Renal cortex interstitium (tissue), 11 donors: ENCODE measurements around the gene CSTF1. TPM values are rescaled to one million over a fixed set of nuclear protein-coding genes. Genes with fewer than 3 reads are reported as not detected.
A peak's percentile ranks its signal among the peaks of the same experiment; 100 is the strongest.
"Not testable (repeated sequence)": the region's sequence is repeated elsewhere in the genome, so short reads cannot be mapped to it uniquely, and the experiment has no call there.

Experiments
- DNase-seq, 11 donors: peaks; one replicate each; pipeline ENCODE4 v3.0.0-alpha.2; 2013; ENCODE audit warnings: low read depth in 9 of 11, low spot score in 4 of 11; ENCODE audit errors: extremely low read depth in 1 of 11
- polyA plus RNA-seq, 3 donors: library from polyadenylated mRNA; unstranded; fragments of 120-200 nt; gene quantifications; one replicate each; pipeline ENCODE4 v1.2.1, GENCODE V29; 2013; ENCODE audit not compliant: insufficient read length in 3 of 3

CSTF1 gene
- polyA plus RNA-seq, 3 donors, result 42.8 to 49.7 (median 43.6) TPM

DNA sequence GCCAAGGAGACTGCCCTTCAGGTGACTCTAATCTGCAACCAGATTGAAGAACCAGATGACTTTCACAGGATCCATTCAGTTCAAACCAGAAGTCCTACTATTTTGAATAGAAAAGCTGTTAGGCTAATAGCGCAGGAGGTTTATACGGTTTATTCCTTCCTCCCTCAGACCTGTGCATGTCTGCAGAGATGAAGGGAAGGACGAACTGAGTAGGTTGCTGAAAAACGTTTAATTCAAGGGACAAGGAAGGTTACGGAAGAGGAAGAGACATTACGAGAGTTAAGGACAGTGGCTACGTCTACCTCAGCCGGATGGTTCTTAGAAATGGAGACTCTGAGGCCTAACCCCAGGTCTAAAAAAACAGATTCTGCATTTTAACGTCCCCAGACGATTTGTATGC lies 1.4 kb upstream of the CSTF1 start:
- no peak for DNase-seq

DNA sequence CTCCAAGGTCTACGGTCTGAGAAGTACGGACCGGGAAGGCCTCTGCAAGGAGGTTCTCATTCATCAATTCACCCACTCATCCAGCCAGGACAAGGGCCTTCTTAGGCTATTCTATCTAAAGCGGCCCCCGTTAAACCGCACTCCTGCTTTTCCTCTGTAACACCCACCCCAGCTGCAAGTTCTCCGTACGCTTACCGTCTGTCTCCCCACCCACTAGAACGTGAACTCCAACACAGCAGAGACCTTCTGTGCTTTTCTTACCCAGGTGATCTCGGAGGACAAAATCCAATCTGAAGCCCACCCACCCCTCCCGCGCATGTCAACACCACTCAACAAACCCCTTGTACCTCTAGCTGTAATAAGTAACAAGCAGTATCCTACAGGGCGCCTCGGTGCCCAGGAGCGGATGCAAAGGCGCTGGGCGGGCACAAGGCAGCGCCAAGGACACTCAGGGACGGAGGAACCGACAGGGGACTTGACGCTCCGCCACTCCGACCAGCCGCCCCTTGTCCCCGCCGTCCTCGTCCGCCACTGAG lies 781 bp upstream of the CSTF1 start:
- no peak for DNase-seq

DNA sequence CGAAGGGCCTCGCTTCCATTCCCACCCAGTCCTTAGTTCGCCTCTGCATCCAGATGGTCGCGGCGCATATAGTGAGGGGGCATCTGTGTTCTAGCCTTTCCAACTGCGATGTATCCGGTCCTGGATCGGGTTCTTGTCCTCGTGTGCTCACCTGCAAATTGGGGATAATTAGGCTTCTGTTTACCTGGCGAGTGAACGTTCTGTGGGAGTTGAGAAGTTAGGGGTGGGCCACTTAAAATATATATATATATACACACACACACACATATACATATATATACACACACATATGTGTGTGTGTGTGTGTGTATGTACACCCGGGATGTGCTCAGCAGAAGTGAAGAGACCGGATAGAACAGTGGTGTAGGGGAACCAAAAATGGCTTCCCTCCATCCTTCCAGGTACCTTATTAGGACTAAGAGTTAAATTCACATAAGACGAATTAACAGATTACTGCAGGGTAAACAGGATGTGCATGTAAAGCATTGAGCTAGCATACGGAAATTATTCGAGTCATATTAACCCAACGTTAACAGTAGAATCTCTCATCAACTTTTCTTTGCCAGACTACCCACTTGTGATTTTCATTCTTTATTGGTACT lies 537 bp downstream of the CSTF1 start:
- DNase-seq, result no peak

DNA sequence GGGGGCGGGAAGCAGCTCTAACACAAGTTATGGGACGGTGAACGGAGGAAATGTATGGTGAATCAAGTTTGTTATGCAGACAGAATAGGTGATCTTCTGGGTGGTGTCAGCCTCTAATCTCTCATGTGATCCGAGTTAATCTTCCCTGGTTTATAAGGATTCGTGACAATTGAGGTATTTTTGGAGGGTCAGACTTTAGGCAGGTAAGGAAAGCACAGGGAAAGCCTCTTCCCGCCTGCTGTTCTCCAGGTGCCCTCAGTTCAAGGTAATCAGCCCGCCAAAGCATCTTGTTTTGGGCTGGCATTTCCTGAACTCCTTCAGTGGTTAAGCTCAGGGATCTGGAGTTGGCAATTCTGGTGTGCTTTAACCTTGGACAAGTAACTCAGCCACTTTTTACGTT lies 1.2 kb downstream of the CSTF1 start:
- DNase-seq, result no peak

DNA sequence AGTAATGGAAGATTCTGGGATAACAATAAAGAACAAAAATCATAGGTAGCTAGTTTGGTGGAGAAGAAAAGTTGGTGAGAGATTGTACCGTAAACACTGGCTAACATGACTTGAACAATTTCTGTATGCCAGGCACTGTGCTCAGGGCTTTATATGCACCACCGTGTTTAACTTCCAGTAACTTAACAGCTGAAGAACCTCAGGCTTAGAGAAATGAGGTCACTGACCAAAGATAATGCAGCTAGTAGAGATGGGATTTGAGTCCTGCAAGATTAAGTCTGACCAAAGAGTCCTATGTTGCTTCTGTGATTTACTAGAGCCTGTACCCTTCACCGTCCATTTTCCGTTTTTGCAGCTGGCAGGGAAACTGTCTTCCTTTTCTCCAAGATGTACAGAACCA lies 2.7 kb downstream of the CSTF1 start:
- DNase-seq, result no peak

DNA sequence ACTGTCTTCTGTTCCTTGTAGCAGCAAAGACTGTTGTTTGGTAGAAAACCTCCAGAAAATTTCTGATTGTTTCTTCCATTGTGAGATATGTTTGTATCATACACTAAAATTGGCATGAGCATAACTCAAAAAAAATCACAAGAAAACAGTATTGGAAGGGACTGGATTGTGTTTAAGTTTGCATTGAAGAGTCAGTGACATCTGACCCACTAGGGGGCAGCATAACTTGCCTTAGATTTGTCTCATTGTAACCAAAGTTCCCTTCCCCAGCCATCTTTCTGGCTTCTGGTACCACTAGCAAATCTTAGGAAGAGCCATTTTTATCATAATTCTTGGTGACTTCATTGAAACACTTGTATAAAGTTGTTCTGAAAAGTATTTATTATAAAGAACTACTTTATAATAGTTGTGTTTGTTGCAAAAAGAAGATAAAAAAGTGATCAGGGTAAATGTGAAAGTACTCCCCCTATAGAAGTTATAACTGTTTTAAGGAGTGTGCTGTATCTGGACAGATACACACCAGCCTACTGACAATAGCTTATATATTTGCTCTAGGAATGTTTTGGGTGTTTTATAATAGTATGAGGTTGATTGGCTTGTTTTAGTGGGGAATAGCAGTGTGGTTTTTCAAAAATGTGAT lies 7.7 kb downstream of the CSTF1 start:
- DNase-seq, result peak in 7 of 11 donors; percentile 26 to 61 (median 50)

DNA sequence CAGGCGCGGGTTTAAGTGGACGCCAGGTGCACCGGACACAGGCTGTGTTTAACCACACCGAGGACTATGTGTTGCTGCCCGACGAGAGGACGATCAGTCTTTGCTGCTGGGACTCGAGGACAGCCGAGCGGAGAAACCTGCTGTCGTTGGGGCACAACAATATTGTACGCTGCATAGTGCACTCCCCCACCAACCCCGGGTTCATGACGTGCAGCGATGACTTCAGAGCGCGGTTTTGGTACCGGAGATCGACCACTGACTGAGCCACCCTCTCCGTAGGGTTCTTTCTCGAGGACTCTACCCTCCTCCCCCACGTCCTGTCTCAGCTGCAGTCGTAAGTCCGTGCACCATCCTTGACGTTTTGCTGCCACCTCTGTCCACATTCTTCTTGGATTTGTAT lies 11.0 kb downstream of the CSTF1 start:
- DNase-seq, result no peak

DNA sequence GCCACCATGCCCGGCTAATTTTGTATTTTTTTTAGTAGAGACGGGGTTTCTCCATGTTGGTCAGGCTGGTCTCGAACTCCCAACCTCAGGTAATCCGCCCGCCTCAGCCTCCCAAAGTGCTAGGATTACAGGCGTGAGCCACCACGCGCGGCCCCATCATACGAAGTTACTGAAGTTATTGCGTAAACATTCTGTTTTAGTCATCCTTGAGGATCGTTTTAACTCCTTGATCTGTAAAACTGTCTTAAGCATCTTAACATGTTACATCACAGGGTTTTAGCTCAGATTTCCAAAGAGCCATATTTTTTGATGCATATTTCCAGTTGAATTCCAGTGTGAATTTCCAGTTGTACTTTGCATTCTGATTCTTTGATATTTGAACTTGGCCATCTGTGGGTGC lies 12.9 kb downstream of the CSTF1 start:
- not testable (repeated sequence) for DNase-seq

DNA sequence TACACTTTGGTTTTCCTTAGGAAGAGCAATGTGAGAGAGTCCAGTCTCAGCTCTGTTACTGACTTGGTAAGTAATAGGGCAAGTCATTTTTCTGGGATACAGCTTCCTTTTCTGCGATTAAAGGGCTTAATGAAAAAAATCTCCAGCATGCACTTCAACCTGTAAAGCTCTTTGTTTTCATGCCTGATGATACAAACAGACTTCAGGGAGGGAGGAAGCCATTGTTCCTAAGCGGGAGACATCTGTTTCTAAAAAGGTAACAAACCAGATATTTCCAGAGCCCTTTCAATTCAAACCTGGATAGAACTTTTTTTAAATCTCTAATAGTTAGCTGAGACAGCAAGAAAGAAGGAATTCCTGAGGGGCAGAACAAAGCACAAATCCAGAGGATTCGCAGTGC lies 14.5 kb downstream of the CSTF1 start:
- no peak for DNase-seq

DNA sequence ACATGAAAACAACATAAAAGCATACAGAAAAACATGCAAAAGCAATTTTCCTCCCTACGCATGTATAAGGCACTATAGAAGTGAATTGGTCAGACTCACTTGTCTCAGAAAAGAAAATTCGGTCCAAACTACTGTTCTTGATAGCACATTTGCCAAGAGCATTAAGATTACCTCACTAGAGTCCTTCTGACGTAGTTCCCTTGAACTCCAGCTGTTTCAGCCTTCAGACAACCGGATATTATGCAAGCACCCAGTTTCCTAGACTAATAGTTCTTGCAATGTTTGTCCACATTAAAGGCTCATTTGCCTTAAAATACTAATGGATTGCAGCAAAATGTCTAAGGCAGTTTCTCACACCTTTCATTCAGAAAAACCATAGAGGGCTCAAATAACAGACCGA lies 17.1 kb downstream of the CSTF1 start:
- DNase-seq, result peak in 5 of 11 donors; percentile 26 to 52 (median 42)

DNA sequence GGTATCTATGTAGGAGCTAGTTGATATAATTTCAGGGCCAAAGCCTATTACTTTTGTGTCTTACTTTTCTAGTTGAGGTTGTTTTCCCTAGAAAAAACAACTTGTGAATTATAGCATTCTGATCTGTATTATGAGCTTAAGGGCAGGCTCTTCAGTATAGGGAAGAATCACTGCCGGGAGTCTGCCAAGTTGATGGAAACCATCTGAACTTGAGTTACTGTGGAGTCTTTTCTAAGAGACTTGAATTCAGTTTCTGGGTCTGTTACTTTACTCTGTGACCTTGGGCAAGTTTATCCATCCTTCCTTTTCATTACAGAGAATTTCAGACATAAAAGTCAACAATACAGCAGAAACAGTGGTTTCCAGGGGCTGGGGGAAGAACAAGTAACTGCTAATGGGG lies 17.5 kb downstream of the CSTF1 start:
- DNase-seq, result peak in 5 of 11 donors; percentile 35 to 61 (median 59)

DNA sequence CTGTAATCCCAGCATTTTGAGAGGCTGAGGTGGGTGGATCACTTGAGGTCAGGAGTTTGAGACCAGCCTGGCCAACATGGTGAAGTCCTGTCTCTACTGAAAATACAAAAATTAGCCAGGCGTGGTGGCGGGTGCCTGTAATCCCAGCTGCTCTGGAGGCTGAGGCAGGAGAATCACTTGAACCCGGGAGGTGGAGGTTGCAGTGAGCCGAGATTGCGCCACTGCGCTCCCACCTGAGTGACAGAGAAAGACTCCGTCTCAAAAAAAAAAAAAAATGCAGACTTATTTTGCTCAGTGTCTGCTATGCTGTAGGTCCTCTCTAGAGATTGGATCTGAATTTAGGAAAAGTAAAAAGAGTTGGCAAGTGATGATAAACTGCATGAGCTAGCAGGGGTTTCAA lies 18.8 kb downstream of the CSTF1 start:
- not testable (repeated sequence) for DNase-seq

DNA sequence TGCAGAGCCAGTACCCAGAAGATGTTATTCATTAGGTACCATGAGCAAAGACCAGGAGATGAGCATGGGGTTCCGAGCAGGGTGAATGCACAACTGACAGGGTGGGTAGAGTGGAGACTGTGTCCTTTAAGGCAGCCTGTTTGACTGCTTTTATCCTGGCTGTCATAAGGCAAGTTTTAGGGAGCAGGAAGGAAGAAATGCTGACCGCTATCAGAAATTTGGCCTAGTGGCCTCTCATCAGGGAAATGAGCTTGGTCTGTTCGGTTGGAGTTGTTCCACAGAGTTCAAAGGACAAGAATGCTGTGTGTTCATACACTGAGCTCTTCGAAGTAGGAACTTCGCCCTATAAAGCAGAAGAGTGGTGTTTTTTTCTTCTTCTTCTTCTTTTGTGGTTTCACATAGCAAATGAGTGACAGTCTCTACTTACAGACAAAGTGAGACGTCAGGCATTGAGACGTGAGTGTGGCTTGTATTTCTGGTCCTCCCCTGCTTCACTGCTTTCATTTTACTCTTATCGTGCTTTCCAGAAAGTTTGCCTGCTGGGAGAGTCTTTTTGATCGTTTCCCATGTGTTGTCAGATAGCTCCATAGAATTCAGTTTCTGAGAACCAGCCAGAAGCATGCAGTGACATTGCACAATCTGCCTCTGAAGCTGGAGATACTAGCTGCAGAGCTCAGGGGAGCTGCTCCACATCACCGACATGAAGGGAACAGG lies 19.5 kb downstream of the CSTF1 start, which contains the start of gene CASS4:
TSS of gene CASS4 (plus strand) at position 502 of the 714 bp plus-strand sequence. CDS start at position 701, 199 bp downstream.
- DNase-seq, result peak in 7 of 11 donors; percentile 26 to 69 (median 44)

DNA sequence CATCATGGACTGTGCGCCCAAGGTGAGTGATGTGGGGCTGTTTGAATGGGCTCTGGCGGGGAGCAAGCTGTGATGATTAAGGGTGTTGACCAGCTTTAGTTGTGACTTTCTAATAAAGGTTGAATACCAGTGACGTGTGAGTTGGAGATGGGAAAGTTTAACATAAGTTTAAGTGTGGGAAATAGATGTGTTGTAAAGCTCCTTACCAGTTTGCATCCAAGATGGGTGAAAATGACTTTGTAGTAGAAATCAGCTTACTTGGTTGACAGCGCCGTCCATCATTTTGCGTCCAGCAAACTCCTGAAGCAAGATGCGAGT lies 20.0 kb downstream of the CSTF1 start:
- no peak for DNase-seq

DNA sequence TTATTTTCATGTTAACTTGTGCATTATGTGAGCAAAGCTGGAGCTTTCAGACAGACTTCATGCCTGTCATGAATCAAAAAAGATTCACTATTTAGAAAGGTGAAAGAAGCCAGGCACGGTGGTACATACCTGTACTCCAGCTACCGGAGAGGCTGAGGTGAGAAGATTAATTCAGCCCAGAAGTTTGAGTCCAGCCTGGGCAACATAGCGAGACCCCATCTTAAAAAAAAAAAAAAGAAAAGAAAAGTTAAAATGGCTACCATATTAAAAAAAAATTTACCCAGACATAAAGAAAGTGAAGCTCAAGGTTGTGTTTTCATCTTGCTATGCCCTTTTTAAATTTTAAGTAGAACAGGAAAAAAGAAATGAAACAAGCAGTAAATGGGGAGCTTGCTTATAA lies 20.5 kb downstream of the CSTF1 start:
- DNase-seq, result no peak

DNA sequence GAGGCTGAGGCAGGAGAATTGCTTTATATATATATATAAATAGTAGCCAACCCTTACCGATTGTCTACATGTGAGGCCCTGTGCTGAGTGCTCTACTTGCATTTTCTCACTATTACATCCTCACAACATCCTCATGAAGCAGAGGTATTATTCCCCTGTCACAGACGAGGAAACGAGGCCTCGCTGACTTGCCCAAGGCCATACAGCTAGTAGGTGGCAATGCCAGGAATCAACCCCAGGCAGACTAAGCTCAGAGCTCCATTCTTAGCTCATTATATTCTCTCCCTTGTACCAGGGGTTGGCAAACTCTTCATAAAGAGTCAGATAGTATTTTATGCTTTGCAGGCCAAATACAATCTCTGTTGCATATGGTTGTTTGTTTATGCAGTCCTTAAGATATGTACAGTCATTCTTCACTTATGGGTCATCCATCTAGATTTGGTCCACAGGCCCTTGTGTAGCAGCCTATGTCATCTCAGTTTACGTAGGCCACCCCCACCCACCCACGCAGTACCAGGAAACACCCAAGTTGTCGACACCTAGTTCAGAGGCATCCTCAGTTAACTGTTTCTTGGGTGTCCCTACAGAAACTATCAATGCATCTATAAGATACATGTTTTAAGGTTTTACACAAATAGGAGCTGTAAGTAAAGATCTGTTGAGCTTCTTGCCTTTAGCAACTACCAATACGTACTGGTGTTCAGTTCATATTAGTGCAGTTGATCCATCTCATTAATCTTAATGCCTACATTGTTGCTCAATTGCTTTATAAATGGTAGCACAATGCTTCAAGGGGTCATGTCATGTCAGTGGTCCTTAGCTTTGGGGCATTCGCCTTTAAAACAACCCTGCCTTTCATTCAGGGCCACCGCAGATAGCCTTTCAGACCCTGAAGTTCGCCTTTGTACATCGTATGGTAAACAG lies 22.7 kb downstream of the CSTF1 start:
- DNase-seq, result no peak

DNA sequence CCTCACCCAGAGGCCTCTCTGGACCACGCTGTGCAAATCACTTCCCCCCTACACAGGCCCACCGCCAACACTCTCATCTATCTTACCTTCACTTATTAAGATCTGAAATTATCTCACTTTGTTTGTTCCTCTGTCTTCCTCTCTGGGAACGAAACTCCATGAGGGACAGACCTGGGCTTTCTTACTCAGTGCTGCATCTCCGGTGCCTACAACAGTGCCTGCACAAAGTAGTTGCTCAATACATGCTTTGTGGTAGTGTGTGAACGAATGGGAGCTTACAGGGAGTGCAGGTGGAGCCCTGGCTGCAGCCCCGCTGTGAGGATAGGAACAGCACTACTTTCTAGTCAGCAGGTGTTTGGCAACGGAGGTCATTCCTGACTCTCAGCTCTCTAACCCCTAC lies 25.0 kb downstream of the CSTF1 start:
- no peak for DNase-seq

DNA sequence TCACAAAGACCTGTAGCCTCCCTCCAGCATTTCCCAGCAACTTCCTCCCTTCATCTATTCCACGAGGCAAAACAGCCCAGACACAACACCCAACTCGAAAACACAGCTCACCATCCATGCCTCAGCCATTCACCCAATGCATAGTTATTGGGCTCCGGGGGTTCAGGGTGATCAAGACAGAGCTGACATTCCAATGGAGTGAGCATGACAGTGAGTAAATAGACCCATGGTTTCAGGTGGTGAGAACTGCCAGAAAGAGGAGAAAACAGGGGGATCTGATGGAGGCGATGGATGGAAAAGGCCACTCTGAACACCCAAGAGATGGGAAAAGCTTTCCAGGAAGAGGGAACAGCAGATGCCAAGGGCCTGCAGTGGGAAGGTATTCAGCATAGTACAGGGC lies 25.5 kb downstream of the CSTF1 start:
- DNase-seq, result no peak

DNA sequence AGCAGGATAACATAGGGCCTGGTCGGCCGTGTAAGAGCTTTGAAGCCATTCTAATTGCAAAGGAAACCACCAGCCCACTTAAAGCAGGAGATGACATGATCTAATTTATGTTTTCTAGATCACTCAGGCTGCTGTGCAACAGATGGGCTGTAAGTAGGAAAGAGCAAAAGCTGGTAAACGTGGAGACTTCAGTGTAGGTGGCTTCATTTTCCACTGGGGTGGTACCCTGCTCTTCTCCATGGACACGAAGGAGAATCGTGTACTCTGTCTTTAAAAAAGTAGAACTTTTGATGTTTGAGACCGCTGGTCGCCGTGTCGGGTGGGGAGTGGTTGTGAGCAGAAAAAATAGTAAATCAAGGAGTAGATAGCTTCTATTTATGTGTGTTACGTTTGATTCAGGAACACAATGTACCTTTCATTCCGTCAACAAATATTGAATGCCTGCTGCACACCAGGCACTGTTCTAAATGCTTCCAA lies 26.0 kb downstream of the CSTF1 start:
- no peak for DNase-seq
